ENCODE results near the gene METRNL.

- no peak for TF ChIP-seq EZH2phosphoT487 (IDR thresholded peaks at IDR 0.05; ENCODE audit: borderline replicate concordance, low read length)
- TF ChIP-seq CTCF (IDR thresholded peaks at IDR 0.05; ENCODE audit: low read depth, low read length, poor library complexity, severe bottlenecking): no peak
These were observed 53.1 kb downstream of the METRNL start for GRCh38 chr17:83132251-83133081.
